HepG2 (cell line): Measurements from ENCODE around the gene UBL4B. TPM values are rescaled to one million over a fixed set of nuclear protein-coding genes. Genes with fewer than 3 reads are reported as not detected.
A peak's percentile ranks its signal among the peaks of the same experiment; 100 is the strongest.

Source experiments
- HIVEP1 ChIP-seq: sonication (generic); formaldehyde crosslinking; IDR thresholded peaks from 2 replicates; pipeline ENCODE4 v1.4.0; 2020; ENCODE audit warnings: mild to moderate bottlenecking, missing genetic modification reagents
- PAX8 ChIP-seq: sonication (generic); formaldehyde crosslinking; IDR thresholded peaks from 2 replicates; pipeline ENCODE4 v1.8.0; 2022; ENCODE audit warnings: mild to moderate bottlenecking, missing genetic modification reagents, borderline replicate concordance
- TBX2 ChIP-seq: sonication (generic); formaldehyde crosslinking; IDR thresholded peaks from 2 replicates; pipeline ENCODE4 v1.5.0; 2020; ENCODE audit warnings: missing genetic modification reagents, mild to moderate bottlenecking, borderline replicate concordance
- TGIF2 ChIP-seq: IDR thresholded peaks from 2 replicates; pipeline ENCODE4 v1.6.1; 2016; ENCODE audit warnings: control low read depth, missing compliant biosample characterization
- ZBTB20 ChIP-seq: sonication (generic); formaldehyde crosslinking; IDR thresholded peaks from 2 replicates; pipeline ENCODE4 v1.8.1; 2023; ENCODE audit warnings: missing genetic modification reagents, low read depth, mild to moderate bottlenecking, borderline replicate concordance
- ZNF382 ChIP-seq: sonication (generic); formaldehyde crosslinking; IDR thresholded peaks from 2 replicates; pipeline ENCODE4 v1.5.0; 2020; ENCODE audit warnings: missing genetic modification reagents, mild to moderate bottlenecking, borderline replicate concordance
- polyA plus RNA-seq, 8 experiments: library from polyadenylated mRNA; depleted of rRNA in 3 of 8; stranded (reverse) in 7 of 8; unstranded in 1 of 8; fragments of >200 nt; fragmentation: Illumina TruSeq in 4 of 8; extraction: Trizol in 4 of 8; gene quantifications; 2 replicates each; pipeline versions ENCODE4 v1.2.1 to v1.2.3, GENCODE V29; 2011 to 2016; ENCODE audit warnings: low read depth in 4 of 8, missing spikeins in 1 of 8, mixed read lengths in 1 of 8; ENCODE audit not compliant: insufficient read depth in 1 of 8
- total RNA-seq, 5 experiments: library from RNA; depleted of rRNA; stranded (reverse); fragments of >200 nt; fragmentation: Illumina TruSeq; extraction: Trizol; gene quantifications; 2 replicates each; pipeline ENCODE4 v1.2.3, GENCODE V29; 2016; ENCODE audit warnings: low read depth in 1 of 5
- TF ChIP-seq, protein P1 (sequence below): sonication (generic); formaldehyde crosslinking; IDR thresholded peaks from 2 replicates; pipeline ENCODE4 v1.4.0; 2020; ENCODE audit warnings: low read depth, missing genetic modification reagents
- TF ChIP-seq, protein P2 (sequence below): IDR thresholded peaks from 2 replicates; pipeline ENCODE4 v1.4.0; 2020; ENCODE audit warnings: mild to moderate bottlenecking, missing genetic modification reagents
- TF ChIP-seq, protein P3 (sequence below): sonication (generic); formaldehyde crosslinking; IDR thresholded peaks from 2 replicates; pipeline ENCODE4 v1.4.0; 2020; ENCODE audit warnings: missing genetic modification reagents
- TF ChIP-seq, protein P4 (sequence below): sonication (generic); formaldehyde crosslinking; conservative IDR thresholded peaks from 2 replicates; pipeline ENCODE4 v1.4.0; 2020; ENCODE audit warnings: missing genetic modification reagents
- TF ChIP-seq, protein P5 (sequence below), 2 experiments: sonication (generic) in 1 of 2; formaldehyde crosslinking in 1 of 2; IDR thresholded peaks; 2 replicates each; pipeline versions ENCODE4 v1.4.0 to v1.6.1; 2018 to 2020; ENCODE audit warnings: missing genetic modification reagents in 2 of 2, borderline replicate concordance in 1 of 2, low read depth in 1 of 2, mild to moderate bottlenecking in 1 of 2, missing biosample characterization in 1 of 2

The UBL4B gene
- total and polyA plus RNA-seq, 2 of the 13 experiments (the other 11 are each of a cell fraction or from before 2014, with no cell fraction given) = not detected

DNA sequence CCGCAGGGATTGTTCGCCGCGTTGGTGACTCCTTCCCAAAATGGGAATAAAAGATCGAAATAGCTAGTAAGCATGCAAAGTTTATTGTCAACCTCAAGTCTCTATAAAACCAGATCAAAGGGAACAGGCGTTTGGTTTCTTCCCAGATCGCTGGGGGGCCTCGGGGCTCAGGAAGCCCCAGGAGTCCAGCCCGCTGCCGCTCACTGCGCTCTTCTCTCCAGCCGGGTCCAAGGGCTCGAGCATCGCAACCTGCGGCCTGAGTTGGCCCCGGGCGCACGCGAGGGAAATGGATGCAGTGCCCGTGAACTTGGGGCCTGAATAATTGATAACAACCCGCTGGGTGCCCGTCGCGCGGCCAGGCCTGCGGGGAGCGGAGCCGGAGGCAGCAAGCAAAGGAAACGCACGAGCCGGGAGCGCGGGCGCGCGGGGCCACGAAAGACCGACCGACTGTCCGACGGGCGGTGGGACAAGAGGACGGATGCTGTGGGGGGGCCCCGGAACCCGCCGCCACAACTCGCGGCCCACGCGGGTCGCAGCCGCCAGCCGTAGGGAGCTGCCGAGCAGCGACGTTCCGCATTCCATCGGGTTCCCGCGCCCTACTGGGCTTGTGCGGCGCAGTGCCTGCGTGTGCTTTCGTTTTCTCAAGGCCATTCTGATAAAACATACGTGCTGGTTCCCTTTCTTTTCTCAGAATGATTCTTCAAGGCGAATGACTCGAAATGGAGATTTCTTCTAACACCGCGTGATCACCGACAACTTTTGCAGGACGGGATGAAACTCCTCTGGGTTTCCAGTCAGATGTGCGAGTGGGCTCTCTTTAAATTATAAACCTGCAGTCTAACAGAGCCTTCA is 27.8 kb upstream of the UBL4B start (continued):
- TF ChIP-seq TBX2 = peak; percentile 46; the same call in 1 of the 2 replicates
- TF ChIP-seq HIVEP1 = no peak
- TF ChIP-seq TGIF2 = no peak
- TF ChIP-seq PAX8 (CRISPR knock-in tag) = no peak
- TF ChIP-seq ZNF382 (CRISPR knock-in tag) = no peak
- TF ChIP-seq, protein P1, sequence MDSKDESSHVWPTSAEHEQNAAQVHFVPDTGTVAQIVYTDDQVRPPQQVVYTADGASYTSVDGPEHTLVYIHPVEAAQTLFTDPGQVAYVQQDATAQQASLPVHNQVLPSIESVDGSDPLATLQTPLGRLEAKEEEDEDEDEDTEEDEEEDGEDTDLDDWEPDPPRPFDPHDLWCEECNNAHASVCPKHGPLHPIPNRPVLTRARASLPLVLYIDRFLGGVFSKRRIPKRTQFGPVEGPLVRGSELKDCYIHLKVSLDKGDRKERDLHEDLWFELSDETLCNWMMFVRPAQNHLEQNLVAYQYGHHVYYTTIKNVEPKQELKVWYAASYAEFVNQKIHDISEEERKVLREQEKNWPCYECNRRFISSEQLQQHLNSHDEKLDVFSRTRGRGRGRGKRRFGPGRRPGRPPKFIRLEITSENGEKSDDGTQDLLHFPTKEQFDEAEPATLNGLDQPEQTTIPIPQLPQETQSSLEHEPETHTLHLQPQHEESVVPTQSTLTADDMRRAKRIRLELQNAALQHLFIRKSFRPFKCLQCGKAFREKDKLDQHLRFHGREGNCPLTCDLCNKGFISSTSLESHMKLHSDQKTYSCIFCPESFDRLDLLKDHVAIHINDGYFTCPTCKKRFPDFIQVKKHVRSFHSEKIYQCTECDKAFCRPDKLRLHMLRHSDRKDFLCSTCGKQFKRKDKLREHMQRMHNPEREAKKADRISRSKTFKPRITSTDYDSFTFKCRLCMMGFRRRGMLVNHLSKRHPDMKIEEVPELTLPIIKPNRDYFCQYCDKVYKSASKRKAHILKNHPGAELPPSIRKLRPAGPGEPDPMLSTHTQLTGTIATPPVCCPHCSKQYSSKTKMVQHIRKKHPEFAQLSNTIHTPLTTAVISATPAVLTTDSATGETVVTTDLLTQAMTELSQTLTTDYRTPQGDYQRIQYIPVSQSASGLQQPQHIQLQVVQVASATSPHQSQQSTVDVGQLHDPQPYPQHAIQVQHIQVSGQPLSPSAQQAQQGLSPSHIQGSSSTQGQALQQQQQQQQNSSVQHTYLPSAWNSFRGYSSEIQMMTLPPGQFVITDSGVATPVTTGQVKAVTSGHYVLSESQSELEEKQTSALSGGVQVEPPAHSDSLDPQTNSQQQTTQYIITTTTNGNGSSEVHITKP (CRISPR knock-in tag) = no peak
- TF ChIP-seq, protein P2, sequence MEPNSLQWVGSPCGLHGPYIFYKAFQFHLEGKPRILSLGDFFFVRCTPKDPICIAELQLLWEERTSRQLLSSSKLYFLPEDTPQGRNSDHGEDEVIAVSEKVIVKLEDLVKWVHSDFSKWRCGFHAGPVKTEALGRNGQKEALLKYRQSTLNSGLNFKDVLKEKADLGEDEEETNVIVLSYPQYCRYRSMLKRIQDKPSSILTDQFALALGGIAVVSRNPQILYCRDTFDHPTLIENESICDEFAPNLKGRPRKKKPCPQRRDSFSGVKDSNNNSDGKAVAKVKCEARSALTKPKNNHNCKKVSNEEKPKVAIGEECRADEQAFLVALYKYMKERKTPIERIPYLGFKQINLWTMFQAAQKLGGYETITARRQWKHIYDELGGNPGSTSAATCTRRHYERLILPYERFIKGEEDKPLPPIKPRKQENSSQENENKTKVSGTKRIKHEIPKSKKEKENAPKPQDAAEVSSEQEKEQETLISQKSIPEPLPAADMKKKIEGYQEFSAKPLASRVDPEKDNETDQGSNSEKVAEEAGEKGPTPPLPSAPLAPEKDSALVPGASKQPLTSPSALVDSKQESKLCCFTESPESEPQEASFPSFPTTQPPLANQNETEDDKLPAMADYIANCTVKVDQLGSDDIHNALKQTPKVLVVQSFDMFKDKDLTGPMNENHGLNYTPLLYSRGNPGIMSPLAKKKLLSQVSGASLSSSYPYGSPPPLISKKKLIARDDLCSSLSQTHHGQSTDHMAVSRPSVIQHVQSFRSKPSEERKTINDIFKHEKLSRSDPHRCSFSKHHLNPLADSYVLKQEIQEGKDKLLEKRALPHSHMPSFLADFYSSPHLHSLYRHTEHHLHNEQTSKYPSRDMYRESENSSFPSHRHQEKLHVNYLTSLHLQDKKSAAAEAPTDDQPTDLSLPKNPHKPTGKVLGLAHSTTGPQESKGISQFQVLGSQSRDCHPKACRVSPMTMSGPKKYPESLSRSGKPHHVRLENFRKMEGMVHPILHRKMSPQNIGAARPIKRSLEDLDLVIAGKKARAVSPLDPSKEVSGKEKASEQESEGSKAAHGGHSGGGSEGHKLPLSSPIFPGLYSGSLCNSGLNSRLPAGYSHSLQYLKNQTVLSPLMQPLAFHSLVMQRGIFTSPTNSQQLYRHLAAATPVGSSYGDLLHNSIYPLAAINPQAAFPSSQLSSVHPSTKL (CRISPR knock-in tag) = peak; percentile 19; the same call in 1 of the 2 replicates
- TF ChIP-seq, protein P3, sequence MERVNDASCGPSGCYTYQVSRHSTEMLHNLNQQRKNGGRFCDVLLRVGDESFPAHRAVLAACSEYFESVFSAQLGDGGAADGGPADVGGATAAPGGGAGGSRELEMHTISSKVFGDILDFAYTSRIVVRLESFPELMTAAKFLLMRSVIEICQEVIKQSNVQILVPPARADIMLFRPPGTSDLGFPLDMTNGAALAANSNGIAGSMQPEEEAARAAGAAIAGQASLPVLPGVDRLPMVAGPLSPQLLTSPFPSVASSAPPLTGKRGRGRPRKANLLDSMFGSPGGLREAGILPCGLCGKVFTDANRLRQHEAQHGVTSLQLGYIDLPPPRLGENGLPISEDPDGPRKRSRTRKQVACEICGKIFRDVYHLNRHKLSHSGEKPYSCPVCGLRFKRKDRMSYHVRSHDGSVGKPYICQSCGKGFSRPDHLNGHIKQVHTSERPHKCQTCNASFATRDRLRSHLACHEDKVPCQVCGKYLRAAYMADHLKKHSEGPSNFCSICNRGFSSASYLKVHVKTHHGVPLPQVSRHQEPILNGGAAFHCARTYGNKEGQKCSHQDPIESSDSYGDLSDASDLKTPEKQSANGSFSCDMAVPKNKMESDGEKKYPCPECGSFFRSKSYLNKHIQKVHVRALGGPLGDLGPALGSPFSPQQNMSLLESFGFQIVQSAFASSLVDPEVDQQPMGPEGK = 0 out of 2 replicates have a peak, but pooled peaks have one; percentile 13
- no peak for TF ChIP-seq ZBTB20 (CRISPR knock-in tag)
- TF ChIP-seq, protein P4, sequence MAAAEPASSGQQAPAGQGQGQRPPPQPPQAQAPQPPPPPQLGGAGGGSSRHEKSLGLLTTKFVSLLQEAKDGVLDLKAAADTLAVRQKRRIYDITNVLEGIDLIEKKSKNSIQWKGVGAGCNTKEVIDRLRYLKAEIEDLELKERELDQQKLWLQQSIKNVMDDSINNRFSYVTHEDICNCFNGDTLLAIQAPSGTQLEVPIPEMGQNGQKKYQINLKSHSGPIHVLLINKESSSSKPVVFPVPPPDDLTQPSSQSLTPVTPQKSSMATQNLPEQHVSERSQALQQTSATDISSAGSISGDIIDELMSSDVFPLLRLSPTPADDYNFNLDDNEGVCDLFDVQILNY (CRISPR knock-in tag) = 0 out of 2 replicates have a peak, but pooled peaks have one; percentile 41
- TF ChIP-seq, protein P5, sequence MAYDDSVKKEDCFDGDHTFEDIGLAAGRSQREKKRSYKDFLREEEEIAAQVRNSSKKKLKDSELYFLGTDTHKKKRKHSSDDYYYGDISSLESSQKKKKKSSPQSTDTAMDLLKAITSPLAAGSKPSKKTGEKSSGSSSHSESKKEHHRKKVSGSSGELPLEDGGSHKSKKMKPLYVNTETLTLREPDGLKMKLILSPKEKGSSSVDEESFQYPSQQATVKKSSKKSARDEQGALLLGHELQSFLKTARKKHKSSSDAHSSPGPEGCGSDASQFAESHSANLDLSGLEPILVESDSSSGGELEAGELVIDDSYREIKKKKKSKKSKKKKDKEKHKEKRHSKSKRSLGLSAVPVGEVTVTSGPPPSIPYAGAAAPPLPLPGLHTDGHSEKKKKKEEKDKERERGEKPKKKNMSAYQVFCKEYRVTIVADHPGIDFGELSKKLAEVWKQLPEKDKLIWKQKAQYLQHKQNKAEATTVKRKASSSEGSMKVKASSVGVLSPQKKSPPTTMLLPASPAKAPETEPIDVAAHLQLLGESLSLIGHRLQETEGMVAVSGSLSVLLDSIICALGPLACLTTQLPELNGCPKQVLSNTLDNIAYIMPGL (CRISPR knock-in tag; IDR thresholded peaks at IDR 0.05; ENCODE audit: borderline replicate concordance in 1 of 2, low read depth in 1 of 2) = no peak
